Large intestine (tissue), 3 donors: ENCODE results near the gene CNGA3. TPM values are rescaled to one million over a fixed set of nuclear protein-coding genes. Genes with fewer than 3 reads are reported as not detected.
A peak's percentile ranks its signal among the peaks of the same experiment; 100 is the strongest.
"Not testable (repeated sequence)": the region's sequence is repeated elsewhere in the genome, so short reads cannot be mapped to it uniquely, and the experiment has no call there.

Experiments used
- DNase-seq, 2 donors: peaks; one replicate each; pipeline versions ENCODE4 v3.0.0 to v3.0.0-alpha.2; 2013
- H3K27ac ChIP-seq: one replicate; pipeline ENCODE4 v1.5.1; 2013; ENCODE audit warnings: low read length
- H3K27me3 ChIP-seq: 2 replicates; pipeline ENCODE4 v1.6.1; 2013; ENCODE audit warnings: low read length; ENCODE audit not compliant: control insufficient read depth, insufficient read depth
- H3K36me3 ChIP-seq: 2 replicates; pipeline ENCODE4 v1.6.1; 2013; ENCODE audit warnings: low read length; ENCODE audit not compliant: control insufficient read depth, insufficient read depth
- H3K4me1 ChIP-seq: one replicate; pipeline ENCODE4 v1.6.1; 2013; ENCODE audit warnings: low read length; ENCODE audit not compliant: control insufficient read depth, insufficient read depth
- H3K4me3 ChIP-seq: one replicate; pipeline ENCODE4 v1.5.1; 2013; ENCODE audit warnings: low read length
- H3K9me3 ChIP-seq: one replicate; pipeline ENCODE4 v1.6.1; 2013; ENCODE audit warnings: mild to moderate bottlenecking, low read depth, low read length, moderate library complexity; ENCODE audit not compliant: control insufficient read depth
- WGBS: methylation state at CpG from one replicate; pipeline ENCODE4 v1.1.5; 2013; ENCODE audit warnings: low lambda C conversion rate; ENCODE audit not compliant: insufficient coverage; 5-methylcytosine and 5-hydroxymethylcytosine counted together
- polyA plus RNA-seq: library from polyadenylated mRNA; unstranded; fragments of 120-200 nt; gene quantifications from one replicate; pipeline ENCODE4 v1.2.1, GENCODE V29; 2013

The CNGA3 gene
- polyA plus RNA-seq, 1 donor, result 2.3 TPM

- Histone ChIP-seq H3K4me3 (no peak overlapping the region), H3K4me1 (no peaks in the 10 kb centered on the region), H3K27me3 (peaks cover 6% of the 10 kb centered on the region), H3K27ac (no peak overlapping the region), H3K36me3 (no peaks in the 10 kb centered on the region), H3K9me3 (no peaks in the 10 kb centered on the region)
- no CpG with 5 or more reads among the region's 6 CpGs for WGBS
- DNase-seq, result no peak
These were observed 49.7 kb downstream of the CNGA3 start for GRCh38 chr2:98395977-98396376.

DNA sequence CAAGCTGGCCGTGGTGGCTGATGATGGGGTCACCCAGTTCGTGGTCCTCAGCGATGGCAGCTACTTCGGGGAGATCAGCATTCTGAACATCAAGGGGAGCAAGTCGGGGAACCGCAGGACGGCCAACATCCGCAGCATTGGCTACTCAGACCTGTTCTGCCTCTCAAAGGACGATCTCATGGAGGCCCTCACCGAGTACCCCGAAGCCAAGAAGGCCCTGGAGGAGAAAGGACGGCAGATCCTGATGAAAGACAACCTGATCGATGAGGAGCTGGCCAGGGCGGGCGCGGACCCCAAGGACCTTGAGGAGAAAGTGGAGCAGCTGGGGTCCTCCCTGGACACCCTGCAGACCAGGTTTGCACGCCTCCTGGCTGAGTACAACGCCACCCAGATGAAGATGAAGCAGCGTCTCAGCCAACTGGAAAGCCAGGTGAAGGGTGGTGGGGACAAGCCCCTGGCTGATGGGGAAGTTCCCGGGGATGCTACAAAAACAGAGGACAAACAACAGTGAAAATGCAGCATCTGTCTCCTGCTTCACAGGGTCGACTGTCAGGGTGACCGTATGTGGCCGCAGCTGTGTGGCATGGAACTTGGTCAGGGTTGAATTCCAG lies 50.6 kb downstream of the CNGA3 start:
- H3K4me3 ChIP-seq, result no peak overlapping the region

GRCh38 chr2:98399140-98399539 lies 52.9 kb downstream of the CNGA3 start:
- no peak for DNase-seq
- Histone ChIP-seq H3K4me1 (no peaks in the 10 kb centered on the region), H3K27me3 (peaks cover 9% of the 10 kb centered on the region), H3K4me3 (no peak overlapping the region), H3K27ac (no peak overlapping the region), H3K9me3 (no peaks in the 10 kb centered on the region), H3K36me3 (no peaks in the 10 kb centered on the region)
- 59% methylated on average over 3 of the region's 4 CpGs for WGBS

More for the DNA sequence above, 50.6 kb downstream of the CNGA3 start:
- Histone ChIP-seq H3K27me3 (peaks cover 6% of the 10 kb centered on the region), H3K27ac (no peak overlapping the region), H3K36me3 (no peaks in the 10 kb centered on the region), H3K4me1 (no peaks in the 10 kb centered on the region), H3K9me3 (no peaks in the 10 kb centered on the region)
- WGBS, result no CpG with 5 or more reads among the region's 23 CpGs
- DNase-seq, result no peak

DNA sequence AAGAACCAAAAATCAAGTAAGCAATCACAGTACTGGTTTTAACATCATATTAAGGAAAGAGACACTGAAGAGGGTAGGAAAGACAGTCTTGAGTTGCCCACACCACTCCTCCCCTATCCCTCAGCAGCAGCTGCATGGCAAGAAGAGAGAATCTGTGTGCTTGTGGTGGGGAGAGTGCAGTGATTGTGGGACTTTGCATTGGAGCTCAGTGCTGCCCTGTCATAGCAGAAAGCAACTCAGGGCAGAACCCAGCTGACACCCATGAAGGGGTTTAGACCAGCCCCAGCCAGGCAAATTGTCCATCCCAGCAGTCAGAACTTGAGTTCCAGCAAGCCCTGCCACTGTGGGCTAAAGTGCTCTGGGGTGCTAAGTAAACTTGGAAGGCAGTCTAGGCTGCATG lies 57.6 kb downstream of the CNGA3 start:
- H3K27me3 ChIP-seq, result peaks cover 3% of the 10 kb centered on the region
- H3K9me3 ChIP-seq, result no peaks in the 10 kb centered on the region
- no peak for DNase-seq
- H3K4me3 ChIP-seq, result no peak overlapping the region
- no peak overlapping the region for H3K27ac ChIP-seq
- H3K36me3 ChIP-seq, result no peaks in the 10 kb centered on the region
- H3K4me1 ChIP-seq, result no peaks in the 10 kb centered on the region

DNA sequence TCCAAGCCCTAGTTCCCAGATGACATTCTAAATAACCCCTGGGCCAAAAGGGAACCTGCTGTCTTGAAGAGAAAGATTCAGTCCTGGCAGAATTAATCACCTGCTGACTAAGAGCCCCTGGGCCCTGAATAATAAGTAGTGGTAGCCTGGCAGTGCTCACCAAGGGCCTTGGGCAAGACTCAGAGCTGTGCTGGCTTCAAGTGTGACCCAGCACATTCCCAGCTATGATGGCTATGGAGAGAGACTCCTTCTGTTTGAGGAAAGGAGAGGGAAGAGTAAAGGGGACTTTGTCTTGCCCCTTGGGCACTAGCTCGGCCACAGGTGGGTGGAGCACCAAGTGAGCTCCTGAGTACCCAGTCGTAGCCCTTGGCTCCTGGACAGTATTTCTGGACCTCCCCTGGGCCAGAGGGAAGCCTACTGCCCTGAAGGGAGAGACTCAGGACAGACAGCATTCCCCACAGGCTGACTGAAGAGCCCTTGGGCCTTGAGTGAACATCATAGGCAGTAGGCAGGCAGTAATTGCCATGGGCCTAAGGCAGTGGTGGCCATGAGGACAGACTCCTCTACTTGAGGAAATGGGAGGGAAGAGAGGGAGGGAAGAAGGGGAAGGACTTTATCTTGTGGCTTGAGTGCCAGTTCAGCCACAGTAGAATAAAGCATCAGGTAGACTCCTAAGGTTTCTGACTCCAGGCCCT lies 58.4 kb downstream of the CNGA3 start:
- Histone ChIP-seq H3K27me3 (peaks cover 3% of the 10 kb centered on the region), H3K4me1 (no peaks in the 10 kb centered on the region), H3K27ac (no peak overlapping the region), H3K9me3 (no peaks in the 10 kb centered on the region), H3K4me3 (no peak overlapping the region), H3K36me3 (no peaks in the 10 kb centered on the region)
- WGBS, result no CpG with 5 or more reads among the region's 2 CpGs
- DNase-seq, result no peak

GRCh38 chr2:98405301-98405700 lies 59.0 kb downstream of the CNGA3 start:
- DNase-seq, result no peak
- Histone ChIP-seq H3K36me3 (no peaks in the 10 kb centered on the region), H3K9me3 (no peaks in the 10 kb centered on the region), H3K4me3 (no peak overlapping the region), H3K27me3 (peaks cover 3% of the 10 kb centered on the region), H3K4me1 (no peaks in the 10 kb centered on the region), H3K27ac (no peak overlapping the region)
- WGBS, result no CpG with 5 or more reads among the region's 2 CpGs

DNA sequence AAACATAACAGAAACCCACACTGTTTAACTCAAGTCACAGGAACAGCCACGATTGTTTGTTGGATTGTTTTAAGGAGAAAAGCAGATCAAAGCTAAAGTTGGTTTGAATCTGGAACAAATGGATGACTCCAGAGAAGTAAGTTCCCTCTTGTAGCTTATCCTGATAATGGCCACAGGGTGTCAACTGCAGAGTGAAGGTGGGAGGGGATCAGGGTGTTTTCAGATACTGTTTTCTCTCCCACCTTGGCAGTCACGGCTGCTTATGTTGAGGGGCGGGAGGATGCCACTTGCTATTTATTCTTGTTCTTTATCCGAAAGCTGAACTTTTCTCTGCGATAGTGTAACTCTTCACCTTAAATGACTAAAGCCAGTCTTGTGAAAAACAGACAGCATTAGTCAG lies 61.9 kb downstream of the CNGA3 start:
- no peaks in the 10 kb centered on the region for H3K36me3 ChIP-seq
- no peaks in the 10 kb centered on the region for H3K4me1 ChIP-seq
- no peak overlapping the region for H3K27ac ChIP-seq
- WGBS, result no CpG with 5 or more reads among the region's 5 CpGs
- no peaks in the 10 kb centered on the region for H3K9me3 ChIP-seq
- DNase-seq, result no peak
- no peak overlapping the region for H3K4me3 ChIP-seq
- H3K27me3 ChIP-seq, result peaks cover 3% of the 10 kb centered on the region

- no peak overlapping the region for H3K27ac ChIP-seq
- no peaks in the 10 kb centered on the region for H3K4me1 ChIP-seq
- H3K9me3 ChIP-seq, result no peaks in the 10 kb centered on the region
- H3K27me3 ChIP-seq, result no peaks in the 10 kb centered on the region
- WGBS, result no CpG with 5 or more reads among the region's 5 CpGs
- H3K36me3 ChIP-seq, result no peaks in the 10 kb centered on the region
- DNase-seq, result peak; percentile 45 to 70
- H3K4me3 ChIP-seq, result no peak overlapping the region
These were observed 66.6 kb downstream of the CNGA3 start for GRCh38 chr2:98412751-98413458.

DNA sequence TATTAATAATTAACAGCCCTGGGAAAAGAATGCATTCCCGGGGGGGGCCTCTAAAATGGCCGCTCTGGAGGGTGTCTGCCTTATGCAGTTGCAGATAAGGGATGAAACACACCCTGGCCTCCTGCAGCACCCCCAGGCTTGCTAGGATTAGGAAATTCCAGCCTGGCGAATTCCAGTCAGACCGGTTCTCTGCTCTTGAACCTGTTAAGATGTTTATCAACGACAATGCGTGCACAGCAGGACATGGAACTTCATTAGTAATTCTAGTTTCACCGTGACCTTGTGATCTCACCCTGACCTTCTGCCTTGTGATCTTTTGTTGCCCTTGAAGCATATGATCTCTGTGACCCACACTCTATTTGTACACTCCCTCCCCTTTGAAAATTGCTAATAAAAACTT lies 68.0 kb downstream of the CNGA3 start:
- WGBS, result no CpG with 5 or more reads among the region's 7 CpGs
- not testable (repeated sequence) for H3K27me3 ChIP-seq, DNase-seq, H3K27ac ChIP-seq, H3K4me1 ChIP-seq, H3K36me3 ChIP-seq, H3K4me3 ChIP-seq, H3K9me3 ChIP-seq

DNA sequence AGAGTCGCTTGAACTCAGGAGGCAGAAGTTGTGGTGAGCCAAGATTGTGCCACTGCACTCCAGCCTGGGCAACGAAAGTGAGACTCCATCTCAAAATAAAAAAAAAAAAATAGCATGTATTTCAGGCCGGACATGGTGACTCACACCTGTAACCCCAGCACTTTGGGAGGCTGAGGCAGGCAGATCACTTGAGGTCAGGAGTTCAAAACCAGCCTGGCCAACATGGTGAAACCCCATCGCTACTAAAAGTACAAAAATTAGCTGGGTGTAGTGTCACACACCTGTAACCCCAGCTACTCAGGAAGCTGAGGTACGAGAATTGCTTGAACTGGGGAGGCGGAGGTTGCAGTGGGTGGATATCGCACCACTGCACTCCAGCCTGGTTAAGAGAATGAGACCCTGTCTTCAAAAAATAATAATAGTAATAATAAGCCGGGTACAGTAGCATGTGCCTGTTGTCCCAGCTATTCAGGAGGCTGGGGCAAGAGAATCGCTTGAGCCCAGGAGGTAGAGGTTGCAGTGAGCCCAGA lies 69.5 kb downstream of the CNGA3 start:
- not testable (repeated sequence) for DNase-seq, H3K27ac ChIP-seq, H3K9me3 ChIP-seq, H3K36me3 ChIP-seq, H3K4me3 ChIP-seq, H3K27me3 ChIP-seq, H3K4me1 ChIP-seq
- no CpG with 5 or more reads among the region's 9 CpGs for WGBS
